SW480 (cell line): ENCODE results near the gene ST3GAL3.

ENCODE experiments used
- DNase-seq: peaks from one replicate; pipeline ENCODE4 v3.0.0-alpha.2; 2016; ENCODE audit warnings: low spot score

The ST3GAL3 gene

DNA sequence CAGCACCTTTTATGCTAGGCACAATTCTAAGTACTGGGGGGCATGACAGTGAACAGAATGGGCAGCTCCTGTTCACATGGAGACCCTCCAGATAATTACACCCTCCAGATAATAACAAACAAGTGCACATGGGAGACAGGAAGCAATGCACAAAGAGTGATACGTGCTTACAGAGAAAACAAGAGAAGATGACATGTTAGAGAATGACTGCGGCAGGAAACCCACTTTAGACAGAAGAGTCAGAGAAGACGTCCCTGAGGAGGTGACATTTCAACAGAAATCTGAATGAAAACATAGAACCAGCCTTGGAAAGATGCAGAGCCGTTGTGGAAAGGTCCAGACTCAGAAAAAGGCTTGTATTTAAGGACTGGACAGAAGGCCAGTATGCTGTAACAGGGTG is 171.5 kb downstream of the ST3GAL3 start:
- no peak for DNase-seq

DNA sequence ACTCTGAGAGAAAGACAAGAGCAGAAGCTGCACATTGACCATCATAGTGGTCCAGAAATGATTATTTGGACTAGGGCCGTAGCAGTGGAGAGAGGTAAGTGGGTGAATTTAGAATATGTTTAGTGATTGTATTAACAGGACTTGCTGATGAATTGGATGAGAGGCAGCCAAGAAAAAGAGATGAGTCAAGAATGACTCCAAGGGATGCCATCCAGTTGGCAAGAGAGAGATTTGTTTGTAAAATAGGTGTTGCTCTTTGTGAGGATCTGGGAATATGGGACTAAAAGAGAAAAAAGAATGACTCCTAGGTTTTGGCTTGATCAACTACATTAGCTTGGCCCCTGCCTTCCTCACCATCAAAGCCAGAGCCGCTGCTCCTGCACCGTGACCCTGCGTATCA is 172.1 kb downstream of the ST3GAL3 start:
- no peak for DNase-seq

DNA sequence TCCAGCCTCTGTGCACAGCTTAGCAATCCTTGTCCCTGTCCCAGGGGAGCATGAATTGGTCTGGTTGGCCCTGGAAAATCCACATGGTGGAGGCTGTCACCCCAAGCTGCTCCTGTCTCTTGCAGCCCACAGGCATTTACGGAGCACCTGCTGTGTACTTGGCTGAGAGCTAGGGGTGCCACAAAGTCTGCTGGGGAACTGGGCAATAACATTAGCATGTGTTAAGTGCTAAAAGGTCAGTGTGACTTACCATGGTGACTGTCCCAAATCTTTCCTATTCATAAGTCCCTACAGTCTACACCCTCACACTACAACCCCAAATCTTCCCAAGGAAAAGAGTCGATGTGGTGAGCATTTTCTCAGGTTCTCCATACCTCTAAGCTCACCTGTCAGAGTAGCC is 172.7 kb downstream of the ST3GAL3 start:
- no peak for DNase-seq

DNA sequence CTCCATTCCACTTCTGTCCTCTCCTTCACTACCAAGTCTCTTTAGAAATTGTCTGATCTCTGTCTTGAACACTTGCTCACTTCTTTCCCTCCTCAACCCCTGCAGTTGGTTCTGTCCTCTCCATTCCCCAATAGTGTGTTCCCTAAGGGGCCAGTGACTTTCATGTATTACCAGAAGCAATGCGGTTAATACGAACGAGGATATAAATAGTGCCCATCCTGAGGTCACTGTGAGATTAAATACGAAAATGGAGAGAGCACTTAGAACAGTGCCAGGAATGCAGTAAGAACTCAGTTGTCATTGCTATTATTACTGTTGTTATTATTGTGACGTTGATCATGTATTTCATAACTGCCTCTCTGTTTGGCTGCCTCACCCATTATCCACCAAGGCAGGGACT is 173.3 kb downstream of the ST3GAL3 start:
- DNase-seq: no peak

DNA sequence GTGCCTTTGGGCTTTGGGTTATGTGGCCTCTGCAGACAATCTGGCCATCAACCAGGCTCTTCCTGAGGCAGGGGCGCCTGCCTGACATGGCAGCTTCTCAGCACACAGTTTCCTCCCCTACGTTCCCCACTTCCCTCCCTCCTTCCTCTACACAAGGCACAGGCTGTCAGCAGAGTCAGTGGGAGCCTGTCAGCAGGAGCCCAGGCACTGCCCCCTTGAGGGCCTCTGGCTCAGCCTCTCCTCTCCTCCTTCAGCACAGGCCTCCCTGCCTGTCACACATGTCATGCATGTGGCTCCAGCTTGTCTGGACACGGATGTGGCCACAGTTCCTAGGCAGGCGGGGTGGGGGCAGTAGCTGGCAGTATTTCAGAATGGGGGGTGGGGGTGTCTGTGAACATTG is 174.1 kb downstream of the ST3GAL3 start:
- DNase-seq: no peak

DNA sequence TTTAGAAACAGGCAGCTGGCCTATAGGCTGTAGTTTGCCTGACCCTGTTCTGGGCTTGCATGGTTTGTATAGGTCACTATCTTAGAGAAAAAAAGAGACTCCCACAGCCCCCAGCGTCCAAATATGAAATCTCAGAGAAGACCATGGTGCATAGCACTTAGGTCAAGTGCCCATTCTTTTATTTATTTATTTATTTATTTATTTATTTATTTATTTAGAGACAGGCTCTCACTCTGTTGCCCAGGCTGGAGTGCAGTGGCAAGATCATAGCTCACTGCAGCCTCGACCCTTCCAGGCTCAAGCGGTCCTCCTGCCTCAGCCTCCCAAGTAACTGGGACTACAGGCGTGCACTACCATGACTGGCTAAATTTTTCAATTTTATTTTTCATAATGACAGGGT is 175.4 kb downstream of the ST3GAL3 start:
- DNase-seq: no peak

DNA sequence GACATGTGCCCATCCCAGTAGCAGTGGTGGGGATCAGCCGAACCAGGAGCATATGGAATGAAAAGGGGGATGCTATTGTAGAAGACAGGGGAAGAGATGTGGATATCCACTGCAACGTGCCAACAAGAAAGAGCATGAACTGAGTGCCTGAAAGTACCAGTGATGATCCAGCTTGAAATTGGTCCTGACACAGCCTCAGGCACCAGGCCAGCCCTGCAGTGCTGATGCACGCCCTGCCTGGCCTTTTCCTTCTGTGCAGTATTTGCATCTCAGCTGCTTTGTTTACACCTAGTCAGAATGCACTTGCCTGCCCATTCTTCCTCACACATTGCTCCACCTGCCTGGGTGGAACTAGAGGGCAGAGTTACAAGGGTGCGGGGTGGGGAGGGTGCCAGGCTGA is 176.0 kb downstream of the ST3GAL3 start:
- no peak for DNase-seq

DNA sequence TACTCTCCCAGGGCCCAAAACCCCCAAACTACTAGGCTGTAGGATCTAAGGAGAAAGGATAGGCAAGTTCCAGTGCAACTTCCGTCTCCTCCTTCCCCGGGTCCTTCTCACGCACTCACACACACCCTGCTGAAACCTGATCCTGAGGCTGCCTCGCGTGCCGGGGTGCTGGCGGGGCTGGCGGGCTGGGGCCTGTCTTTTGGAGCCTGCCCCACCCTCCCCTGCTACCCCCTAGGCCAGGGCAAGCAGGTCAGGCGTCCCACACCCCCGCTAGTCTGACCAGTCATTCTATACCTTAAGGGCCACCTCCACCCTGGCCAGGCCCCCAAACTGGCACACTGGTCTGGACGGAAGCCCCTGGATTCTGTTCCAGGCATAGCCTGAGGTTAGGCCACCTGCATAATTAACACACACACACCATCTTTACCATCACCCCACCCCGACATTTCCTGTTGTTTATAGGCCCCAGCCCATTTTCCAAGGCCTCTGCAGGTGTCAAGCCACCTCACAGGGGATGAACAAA is 178.0 kb downstream of the ST3GAL3 start:
- peak; percentile 69 for DNase-seq

DNA sequence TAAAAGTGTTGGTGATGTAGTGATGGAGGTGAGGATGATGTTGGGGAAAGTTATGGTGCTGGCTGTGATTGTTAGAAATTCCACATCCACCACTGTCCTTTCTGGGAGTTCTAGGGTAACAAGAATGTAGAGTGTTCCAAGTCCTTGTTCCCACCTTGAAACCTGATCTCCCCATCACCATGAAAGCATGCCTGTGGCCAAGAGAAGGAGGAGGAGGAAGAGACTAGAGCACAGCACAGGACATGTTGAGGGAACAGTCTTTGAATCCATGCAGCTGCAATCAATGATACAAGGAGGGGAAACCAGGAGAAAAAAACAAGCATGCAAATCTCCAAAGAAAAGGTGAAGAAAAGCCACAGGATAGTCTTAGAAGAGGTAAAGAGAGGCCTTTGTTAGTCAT is 180.4 kb downstream of the ST3GAL3 start:
- DNase-seq: peak; percentile 77

DNA sequence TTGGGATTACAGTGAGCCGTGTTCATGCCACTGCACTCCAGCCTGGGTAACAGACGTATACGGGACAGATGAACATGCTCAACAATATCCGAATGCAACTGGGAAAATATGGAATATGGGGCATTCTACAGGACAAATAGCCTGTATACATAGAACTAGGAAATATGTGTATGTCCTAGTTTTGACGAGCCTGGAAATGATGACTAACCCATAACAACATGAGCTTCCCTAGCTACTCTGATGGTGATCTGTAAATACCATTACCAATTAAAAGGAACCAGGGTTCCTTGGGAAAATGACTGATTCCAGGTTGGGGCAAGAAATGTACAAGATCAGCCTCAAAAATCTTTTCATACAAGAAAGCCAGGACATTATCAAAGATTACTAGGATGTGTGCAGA is 183.5 kb downstream of the ST3GAL3 start:
- DNase-seq: no peak

DNA sequence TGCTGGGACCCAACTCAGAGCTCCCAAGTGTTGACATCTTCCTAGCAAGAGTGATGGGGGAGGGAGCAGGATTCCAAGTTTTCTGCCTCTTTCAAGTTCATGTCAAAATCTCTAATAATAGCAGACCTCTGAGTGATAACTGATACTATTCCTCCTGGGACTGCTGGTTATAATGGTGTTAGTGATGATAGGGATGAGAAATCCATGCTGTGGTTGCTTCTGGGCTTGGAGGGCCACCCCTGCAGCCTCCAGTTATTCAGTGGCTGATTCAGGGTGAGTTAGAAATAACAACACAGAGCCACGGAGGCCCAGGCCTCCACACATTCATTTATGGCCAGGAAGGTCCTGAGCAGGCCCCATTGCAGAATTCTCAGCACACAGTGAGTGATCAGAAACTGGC is 185.7 kb downstream of the ST3GAL3 start:
- no peak for DNase-seq

DNA sequence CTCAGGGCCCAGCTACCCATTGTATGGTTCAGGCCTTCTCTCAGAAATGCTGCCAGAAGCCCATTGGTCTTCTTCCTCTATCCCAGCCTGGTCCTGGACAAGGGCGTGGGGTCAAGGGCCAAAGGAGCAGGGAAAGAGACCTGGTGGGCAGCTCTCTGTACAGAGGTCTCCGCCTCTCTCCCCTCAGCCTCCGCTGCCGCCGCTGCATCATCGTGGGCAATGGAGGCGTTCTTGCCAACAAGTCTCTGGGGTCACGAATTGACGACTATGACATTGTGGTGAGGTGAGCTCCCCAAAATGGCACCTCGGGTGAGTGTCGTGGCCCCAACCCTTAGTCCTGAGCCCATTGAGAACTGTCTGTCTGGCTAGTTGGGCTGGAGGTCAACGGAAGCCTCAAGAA is 191.6 kb downstream of the ST3GAL3 start:
- DNase-seq: no peak

DNA sequence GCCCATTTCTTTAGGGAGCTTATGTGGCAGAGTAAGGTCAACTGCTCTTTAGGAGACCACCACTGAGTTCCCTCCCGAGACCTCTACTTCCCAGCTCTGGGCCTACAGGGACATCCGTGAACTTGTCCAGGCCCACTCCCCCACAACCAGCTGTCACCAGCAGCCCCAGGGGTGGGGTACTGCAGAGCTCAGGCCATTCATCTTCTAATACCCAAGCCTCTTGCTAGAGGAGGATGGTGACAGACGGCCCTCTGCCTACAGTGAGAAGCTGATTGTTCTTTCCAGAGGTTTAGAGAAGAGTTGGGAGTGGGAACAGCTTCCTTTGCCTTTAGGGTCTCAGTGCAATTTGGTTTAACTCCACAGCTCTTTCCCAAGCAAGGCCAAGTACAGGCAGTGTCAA is 193.1 kb downstream of the ST3GAL3 start:
- DNase-seq: no peak

DNA sequence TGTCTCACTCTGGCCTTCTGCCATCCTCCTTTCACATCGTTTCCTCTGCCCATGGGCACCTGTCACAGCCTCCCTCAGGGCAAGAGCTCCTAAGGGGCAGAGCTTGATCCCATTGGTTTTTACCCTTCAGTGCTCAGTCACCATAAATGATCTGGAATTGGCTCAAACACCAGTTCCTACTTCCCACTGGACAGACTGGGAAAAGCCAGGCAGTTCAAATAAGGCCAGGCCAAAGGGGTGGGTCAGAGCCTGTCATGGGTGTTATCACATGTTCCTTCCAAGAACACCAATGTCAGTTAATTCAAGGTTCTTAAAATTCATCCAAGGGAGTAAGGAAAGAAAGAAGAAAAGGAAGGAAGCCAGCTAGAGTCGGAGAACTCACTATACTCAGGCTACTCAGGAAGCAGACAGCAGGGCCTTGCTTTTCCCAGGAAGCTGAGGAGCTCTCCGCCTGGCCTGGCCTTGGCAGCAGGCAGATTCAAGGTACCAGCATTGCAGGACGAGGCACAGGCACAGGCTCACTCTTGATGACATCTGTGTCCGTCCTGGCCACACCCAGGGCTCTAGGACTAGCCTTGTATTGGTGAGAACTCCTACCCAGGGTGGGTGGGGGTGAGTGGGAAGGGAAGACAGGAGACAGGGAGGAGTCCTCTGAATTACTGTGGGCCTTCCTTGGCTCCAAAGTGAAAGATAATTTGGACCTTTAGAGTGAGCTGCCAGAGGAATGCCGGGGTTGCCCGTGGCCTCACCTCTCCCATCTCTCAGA is 194.0 kb downstream of the ST3GAL3 start:
- DNase-seq: no peak

DNA sequence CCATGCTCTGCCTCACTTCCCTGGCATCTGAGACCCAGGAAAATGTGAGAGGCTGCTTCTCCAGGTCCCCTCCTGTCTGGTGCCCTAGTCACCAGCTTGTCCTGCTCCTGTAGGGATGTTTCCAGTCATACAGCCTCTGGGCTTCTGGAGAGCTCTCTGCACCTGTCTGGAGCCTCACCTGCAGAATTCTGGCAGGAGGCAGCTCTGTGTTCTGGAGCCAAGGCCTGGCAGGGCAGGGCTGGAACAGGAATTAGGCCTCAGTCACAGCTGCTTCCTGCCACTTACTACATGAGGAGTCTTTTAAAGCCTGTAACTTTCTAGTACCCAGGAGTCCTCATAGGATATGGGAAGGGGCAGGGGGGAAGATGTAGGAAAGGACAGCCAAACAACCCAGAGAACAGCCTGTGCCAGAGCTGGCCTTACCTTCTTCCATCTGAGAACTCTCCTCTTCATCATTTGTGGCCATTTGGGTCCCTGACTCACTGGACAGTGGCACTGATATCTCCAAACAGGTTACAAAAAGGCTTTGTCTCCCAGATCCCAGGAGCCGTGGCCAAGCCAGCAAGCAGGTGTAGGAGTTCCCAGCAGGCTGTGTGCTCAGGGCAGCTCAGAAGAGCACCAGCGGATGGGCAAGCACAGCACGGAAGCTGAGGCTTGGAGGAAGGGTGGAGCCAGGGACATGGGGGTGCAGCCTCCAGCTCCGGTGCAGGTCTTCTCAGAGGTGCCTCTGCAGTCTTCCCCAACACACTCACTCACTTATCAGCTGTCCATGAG is 194.9 kb downstream of the ST3GAL3 start:
- no peak for DNase-seq

DNA sequence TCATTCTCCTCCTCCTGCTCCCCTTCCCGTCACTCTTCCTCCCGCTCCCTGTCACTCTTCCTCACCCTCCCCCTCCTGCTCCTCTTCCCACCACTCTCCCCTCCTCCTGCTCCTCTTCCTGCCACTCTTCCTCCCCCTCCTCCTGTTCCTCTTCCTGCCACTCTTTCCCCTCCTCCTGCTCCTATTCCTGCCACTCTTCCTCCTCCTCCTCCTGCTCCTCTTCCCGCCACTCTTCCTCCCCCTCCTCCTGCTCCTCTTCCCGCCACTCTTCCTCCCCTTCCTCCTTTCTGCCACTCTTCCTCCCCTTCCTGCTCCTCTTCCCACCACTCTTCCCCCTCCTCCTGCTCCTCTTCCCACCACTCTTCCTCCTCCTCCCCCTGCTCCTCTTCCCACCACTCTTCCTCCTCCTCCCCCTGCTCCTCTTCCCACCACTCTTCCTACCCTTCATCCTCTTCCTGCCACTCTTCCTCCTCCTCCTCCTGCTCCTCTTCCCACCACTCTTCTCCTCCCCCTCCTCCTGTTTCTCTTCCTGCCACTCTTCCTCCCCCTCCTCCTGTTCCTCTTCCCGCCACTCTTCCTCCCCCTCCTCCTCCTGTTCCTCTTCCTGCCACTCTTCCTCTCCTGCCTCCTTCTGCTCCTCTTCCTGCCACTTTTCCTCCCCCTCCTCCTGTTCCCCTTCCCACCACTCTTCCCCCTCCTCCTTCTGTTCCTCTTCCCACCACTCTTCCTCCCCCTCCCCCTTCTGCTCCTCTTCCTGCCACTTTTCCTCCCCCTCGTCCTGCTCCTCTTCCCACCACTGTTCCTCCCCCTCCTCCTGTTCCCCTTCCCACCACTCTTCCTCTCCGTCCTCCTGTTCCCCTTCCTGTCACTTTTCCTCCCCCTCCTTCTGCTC is 197.6 kb downstream of the ST3GAL3 start:
- no peak for DNase-seq

DNA sequence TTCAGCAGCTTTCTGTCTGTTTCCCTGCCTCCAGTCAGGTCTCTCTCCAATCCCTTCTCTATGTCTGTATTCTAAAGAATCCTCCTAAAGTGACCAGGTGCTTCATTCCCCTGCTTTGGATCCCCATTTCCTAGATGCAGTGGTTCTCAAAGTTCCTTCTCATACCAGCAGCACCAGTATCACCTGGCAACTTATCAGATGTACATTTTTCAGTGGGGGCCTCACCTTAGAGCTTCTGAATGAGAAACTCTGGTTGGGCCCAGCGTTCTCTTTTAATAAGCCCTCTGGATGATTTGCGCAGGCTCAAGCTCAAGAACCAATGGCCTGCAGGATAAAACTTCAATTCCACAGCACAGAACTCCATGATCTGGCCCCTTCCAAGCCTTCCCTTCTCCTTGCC is 200.9 kb downstream of the ST3GAL3 start:
- DNase-seq: no peak

DNA sequence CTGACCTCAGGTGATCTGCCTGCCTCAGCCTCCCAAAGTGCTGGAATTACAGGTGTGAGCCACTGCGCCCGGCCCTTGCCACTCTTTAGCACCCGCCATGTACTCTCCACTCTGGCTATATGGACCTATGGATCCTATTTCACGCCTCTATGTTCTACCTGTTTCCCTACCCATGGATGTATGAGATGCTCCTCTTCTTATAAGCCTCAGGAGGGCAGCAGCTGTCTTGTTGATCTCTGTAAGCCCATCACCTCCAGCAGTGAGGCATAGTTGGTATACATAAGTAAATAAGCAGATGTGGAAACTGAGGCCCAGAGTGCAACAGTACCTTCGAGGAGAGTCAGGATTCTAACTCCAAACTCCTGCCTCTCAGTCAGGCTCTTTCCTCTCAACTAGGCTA is 201.5 kb downstream of the ST3GAL3 start:
- DNase-seq: no peak

DNA sequence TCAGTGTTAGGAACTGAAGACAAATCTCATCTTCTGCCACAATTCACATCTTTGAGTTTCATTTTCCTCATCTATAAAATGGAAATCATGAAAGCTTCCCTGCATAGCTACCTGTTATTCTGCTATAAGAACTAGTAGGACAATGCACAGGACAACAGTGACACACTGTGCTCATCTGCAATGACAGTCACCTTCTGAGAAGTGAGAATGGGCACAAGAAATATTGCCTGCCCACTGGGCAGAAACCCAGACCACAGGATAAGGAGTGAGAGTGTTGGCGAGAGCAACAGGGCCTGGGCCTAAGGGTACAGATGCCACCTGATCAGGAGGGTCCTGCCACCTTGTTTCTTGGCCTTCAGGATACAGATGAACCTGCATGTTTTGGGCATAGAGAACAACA is 203.0 kb downstream of the ST3GAL3 start:
- DNase-seq: no peak

DNA sequence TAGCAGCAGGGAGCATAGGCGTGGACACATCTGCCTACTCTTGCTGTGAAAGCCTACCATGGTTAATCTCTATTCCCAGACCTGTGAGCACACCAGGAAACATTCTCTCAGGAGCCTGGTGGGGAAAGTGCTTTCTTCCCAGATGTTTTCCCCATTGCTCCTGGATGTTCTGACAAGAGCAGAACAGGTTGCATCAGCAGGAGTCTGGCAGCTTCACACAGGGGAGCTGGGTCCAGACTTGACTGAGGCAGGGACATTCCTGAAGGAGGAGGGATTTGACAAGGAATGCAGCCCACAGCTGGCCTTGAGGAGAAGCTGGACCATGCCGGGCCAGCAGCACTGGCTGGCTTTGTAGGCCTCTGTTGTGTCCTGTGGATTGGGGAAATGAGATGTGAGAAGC is 205.3 kb downstream of the ST3GAL3 start:
- DNase-seq: no peak

DNA sequence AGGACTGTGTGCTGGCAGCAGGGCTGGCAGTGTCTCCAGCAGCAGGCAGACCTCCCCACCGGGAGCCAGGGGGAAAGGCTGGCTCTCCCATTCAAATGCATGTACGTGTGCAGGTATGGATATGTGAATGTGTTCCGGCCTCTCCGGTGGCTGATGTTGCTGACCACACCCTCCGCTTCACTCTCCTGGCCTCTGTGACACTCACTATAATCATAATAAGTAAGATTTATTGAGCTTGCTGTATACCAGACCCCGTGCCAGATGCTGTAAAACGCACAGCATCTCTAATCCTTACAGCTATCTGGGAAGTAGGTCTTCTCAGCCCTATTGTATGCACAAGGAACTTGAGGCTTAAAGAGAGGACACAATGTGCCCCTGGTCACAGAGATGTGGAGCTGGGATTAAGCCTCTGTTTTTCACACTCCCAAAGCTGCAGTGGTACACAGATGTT is 205.7 kb downstream of the ST3GAL3 start:
- no peak for DNase-seq

DNA sequence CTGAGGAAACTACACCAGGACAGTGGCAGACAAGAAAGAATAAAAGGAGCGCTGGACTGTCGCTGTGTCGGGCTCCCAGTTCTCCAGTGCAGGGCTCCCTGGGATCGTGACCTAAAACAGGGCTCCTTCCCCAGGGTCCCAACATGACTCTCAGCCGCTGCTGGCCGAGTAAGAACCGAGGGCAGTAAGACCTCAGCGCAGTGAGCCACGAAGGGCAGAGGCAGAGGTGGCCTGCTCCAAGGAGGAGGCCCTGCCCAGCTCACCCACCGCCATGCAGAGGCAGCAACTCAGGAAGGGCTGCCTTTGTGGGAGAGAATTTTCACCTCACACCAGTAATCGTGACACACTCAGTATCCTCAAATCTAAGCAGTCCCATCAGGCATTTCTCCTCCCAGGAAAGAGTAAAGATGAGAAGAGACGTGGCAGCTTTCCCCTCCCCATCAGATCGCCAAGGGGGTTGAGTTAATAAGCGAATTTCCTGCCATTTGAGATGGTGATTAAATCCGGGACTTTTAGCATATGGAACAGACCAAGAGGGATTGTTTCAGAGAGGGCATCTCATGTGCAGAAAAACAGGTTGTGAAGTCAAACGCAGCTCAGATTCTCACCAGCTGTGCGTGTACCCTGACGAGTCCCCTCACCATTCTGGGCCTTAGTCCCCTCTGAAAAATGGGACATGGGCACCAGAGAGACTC is 206.5 kb downstream of the ST3GAL3 start:
- no peak for DNase-seq
